Measurements from ENCODE around the gene FLNB.
"Not testable (repeated sequence)": the region's sequence is repeated elsewhere in the genome, so short reads cannot be mapped to it uniquely, and the experiment has no call there.

The FLNB gene

GRCh38 chr3:58188921-58189451 lies 180.8 kb downstream of the FLNB start:
- DNase-seq, result peak; percentile 64

- no peak for DNase-seq
Measured at GRCh38 chr3:58189691-58190090, 181.5 kb downstream of the FLNB start.

- DNase-seq, result no peak
Measured at GRCh38 chr3:58190291-58190690, 182.1 kb downstream of the FLNB start.

- DNase-seq, result no peak
Measured at GRCh38 chr3:58190882-58191281, 182.7 kb downstream of the FLNB start.

GRCh38 chr3:58191361-58191991 lies 183.3 kb downstream of the FLNB start:
- no peak for DNase-seq

GRCh38 chr3:58192069-58192468 lies 183.8 kb downstream of the FLNB start:
- DNase-seq, result no peak

- DNase-seq, result no peak
Measured at GRCh38 chr3:58193682-58194407, 185.6 kb downstream of the FLNB start.

- no peak for DNase-seq
Measured at GRCh38 chr3:58197588-58197987, 189.4 kb downstream of the FLNB start.

GRCh38 chr3:58198362-58198761 lies 190.1 kb downstream of the FLNB start:
- DNase-seq, result no peak

GRCh38 chr3:58198804-58199203 lies 190.6 kb downstream of the FLNB start:
- no peak for DNase-seq

- no peak for DNase-seq
Measured at GRCh38 chr3:58200121-58200709, 192.0 kb downstream of the FLNB start.

GRCh38 chr3:58200846-58201355 lies 192.7 kb downstream of the FLNB start:
- peak; percentile 57 for DNase-seq

- DNase-seq, result not testable (repeated sequence)
Measured at GRCh38 chr3:58201451-58201850, 193.2 kb downstream of the FLNB start.

- peak; percentile 57 for DNase-seq
Measured at GRCh38 chr3:58202917-58203360, 194.7 kb downstream of the FLNB start.

- DNase-seq, result no peak
Measured at GRCh38 chr3:58203541-58203940, 195.3 kb downstream of the FLNB start.

GRCh38 chr3:58204720-58205119 lies 196.5 kb downstream of the FLNB start:
- DNase-seq, result no peak

GRCh38 chr3:58205981-58206380 lies 197.8 kb downstream of the FLNB start:
- DNase-seq, result no peak

GRCh38 chr3:58206406-58207011 lies 198.3 kb downstream of the FLNB start:
- no peak for DNase-seq

- DNase-seq, result no peak
Measured at GRCh38 chr3:58207954-58208353, 199.7 kb downstream of the FLNB start.

GRCh38 chr3:58209933-58210332 lies 201.7 kb downstream of the FLNB start:
- no peak for DNase-seq

GRCh38 chr3:58210761-58211460 lies 202.7 kb downstream of the FLNB start, which contains the start of gene DNASE1L3:
Gene DNASE1L3, minus strand, starts transcription at chr3:58210972. Its CDS starts 66 bp downstream, at chr3:58210906.
- DNase-seq, result no peak
